Measurements from ENCODE around the gene ELOVL6. TPM values are rescaled to one million over a fixed set of nuclear protein-coding genes. Genes with fewer than 3 reads are reported as not detected.
A peak's percentile ranks its signal among the peaks of the same experiment; 100 is the strongest.
"Not testable (repeated sequence)": the region's sequence is repeated elsewhere in the genome, so short reads cannot be mapped to it uniquely, and the experiment has no call there.

ELOVL6 gene
- total RNA-seq, 1 donor from 2014 or later, result 4.7 TPM

DNA sequence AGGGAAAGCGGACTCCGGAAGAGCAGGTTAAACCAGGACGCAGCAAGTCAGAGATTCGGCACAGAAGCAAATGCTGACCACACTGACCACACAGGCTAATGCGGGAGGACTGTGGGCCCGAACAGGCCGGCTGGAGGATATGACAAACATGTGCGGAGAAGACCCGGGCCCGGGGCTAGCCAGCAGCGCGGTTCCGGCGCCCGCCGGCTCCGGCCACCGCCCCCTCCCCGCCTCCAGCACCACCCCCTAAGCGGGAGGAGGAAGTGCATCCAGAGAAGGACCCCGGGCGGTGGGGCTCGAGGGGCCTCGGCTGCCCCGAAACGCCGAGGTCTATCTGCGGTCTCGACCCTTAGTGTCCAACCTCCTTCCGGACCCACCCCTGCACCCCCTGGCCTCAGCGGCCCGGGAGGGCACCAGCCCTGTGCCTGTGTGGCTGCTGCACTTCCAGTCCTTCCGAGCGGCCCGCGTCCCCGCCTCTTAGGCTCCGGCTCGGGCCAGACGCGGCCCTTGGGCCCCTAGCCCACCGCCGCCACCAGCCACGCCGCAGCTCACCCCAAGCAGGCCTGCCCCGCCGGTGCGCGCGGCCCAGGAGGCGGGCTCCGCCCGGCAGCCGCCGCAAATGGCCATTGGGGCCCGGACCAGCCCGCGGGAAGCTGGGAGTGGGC lies 2.1 kb downstream of the ELOVL6 start:
- TF ChIP-seq, protein P1, sequence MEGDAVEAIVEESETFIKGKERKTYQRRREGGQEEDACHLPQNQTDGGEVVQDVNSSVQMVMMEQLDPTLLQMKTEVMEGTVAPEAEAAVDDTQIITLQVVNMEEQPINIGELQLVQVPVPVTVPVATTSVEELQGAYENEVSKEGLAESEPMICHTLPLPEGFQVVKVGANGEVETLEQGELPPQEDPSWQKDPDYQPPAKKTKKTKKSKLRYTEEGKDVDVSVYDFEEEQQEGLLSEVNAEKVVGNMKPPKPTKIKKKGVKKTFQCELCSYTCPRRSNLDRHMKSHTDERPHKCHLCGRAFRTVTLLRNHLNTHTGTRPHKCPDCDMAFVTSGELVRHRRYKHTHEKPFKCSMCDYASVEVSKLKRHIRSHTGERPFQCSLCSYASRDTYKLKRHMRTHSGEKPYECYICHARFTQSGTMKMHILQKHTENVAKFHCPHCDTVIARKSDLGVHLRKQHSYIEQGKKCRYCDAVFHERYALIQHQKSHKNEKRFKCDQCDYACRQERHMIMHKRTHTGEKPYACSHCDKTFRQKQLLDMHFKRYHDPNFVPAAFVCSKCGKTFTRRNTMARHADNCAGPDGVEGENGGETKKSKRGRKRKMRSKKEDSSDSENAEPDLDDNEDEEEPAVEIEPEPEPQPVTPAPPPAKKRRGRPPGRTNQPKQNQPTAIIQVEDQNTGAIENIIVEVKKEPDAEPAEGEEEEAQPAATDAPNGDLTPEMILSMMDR (IDR thresholded peaks at IDR 0.05), result no peak
- intact Hi-C loops (cut with DNase I), result no loop called here
- Histone ChIP-seq H3K4me1 (peaks cover 10% of the 10 kb centered on the region), H3K36me3 (no peaks in the 10 kb centered on the region), H3K9me3 (no peaks in the 10 kb centered on the region), H3K27ac (peak overlapping the region; percentile 86), H3K4me3 (peak overlapping the region; percentile 74), H3K27me3 (no peaks in the 10 kb centered on the region)
- ATAC-seq (peak; percentile 77), DNase-seq (peak; percentile 83)

DNA sequence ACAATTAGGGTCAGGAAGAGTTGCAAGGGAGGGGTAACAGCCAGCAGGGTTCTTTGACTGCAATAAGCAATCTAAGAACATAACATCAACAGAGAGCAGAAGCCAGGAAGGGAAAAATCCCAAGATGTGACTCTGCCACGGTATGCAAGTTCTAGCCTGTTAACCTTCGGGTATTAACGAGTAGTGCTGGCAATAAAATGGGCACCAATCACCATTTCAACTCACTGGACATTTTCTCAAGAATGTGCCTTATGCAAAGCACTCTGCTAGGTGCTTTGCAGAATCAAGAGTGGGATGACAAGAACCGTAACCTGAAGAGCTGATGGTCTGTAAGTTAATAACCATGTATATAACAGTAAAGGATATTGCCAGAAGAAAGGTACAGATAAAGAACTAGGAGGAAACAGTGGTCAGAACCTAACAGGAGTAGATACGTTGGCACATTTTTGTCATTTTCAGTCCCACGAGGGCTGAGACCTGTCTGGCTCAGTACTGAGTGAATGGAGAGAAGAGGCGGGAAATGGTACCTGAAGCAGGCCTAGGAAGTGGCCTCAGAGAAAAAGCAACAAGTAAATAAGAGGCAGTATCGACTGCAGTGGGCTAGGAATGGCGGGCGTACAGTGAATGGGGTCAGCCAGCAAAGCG lies 2.7 kb downstream of the ELOVL6 start:
- Histone ChIP-seq H3K9me3 (no peaks in the 10 kb centered on the region), H3K4me3 (peak overlapping the region; percentile 74), H3K36me3 (no peaks in the 10 kb centered on the region), H3K4me1 (peaks cover 10% of the 10 kb centered on the region), H3K27ac (peak overlapping the region; percentile 86), H3K27me3 (no peaks in the 10 kb centered on the region)
- intact Hi-C loops (cut with DNase I), result no loop called here
- no peak for ATAC-seq
- no peak for DNase-seq
- TF ChIP-seq, protein P1 (IDR thresholded peaks at IDR 0.05), result no peak

DNA sequence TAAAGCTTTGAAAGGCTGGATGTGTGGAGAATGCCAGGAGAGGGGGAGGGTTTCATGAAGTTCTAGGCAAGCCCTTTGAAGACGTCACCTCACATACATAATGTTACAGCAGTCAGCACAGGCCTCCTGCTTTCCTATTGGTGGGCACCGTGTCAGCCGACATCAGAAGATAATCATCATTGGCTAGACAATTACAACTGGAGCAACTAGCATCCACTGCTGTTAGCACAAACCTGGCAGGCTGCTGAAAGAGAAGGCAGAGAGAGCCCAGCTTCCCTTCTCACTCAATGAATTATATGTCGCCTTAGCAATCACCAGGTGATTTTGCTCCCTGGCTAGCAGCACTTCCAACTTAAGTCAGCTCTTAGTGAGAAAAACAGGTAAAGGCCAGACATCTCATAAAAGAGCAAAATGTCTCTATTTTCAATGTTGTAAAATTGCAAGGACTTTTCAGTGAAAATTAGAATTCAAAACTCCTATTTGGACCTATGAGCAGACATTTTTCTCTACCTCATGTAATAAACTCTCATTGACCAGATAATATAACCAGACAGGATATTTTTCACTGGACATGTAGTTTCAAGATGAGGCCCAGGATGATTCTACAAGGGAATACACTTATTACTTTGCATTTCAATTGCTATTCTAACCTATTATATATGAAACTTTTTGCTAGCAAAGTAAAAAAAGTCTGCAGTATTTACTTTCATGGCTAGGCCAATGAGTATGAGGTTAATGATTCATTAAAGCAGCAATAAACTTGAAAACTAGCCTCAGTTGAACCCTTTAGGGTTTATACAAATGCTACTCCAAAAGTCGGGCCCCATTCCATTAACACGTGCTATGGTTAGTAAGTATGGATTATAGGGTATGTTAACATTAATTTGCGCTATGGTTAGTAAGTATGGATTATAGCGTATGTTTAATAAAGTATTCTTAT lies 4.3 kb downstream of the ELOVL6 start:
- Histone ChIP-seq H3K27ac (no peak overlapping the region), H3K4me1 (peaks cover 10% of the 10 kb centered on the region), H3K4me3 (no peak overlapping the region), H3K9me3 (no peaks in the 10 kb centered on the region), H3K36me3 (no peaks in the 10 kb centered on the region), H3K27me3 (no peaks in the 10 kb centered on the region)
- TF ChIP-seq, protein P1 (IDR thresholded peaks at IDR 0.05), result no peak
- ATAC-seq (peak; percentile 72), DNase-seq (peak; percentile 81)
- intact Hi-C loops (cut with DNase I), result no loop called here

DNA sequence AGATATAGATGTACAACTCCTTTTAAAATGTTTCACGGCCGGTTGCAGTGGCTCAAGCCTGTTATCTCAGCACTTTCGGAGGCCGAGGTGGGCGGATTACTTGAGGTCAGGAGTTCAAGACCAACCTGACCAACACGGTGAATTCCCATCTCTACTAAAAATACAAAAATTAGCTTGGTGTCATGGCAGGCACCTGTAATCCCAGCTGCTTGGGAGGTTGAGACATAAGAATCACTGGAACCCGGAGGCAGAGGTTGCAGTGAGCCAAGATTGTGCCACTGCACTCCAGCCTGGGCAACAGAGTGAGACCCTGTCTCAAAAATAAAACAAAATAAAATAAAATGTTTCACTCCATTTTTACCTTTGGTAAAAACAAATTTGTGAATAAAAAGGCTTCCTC lies 5.1 kb downstream of the ELOVL6 start:
- H3K4me1 ChIP-seq; DNase-seq; H3K27ac ChIP-seq; H3K36me3 ChIP-seq; H3K9me3 ChIP-seq; H3K27me3 ChIP-seq; H3K4me3 ChIP-seq; intact Hi-C loops (cut with DNase I); ATAC-seq: not testable (repeated sequence)

DNA sequence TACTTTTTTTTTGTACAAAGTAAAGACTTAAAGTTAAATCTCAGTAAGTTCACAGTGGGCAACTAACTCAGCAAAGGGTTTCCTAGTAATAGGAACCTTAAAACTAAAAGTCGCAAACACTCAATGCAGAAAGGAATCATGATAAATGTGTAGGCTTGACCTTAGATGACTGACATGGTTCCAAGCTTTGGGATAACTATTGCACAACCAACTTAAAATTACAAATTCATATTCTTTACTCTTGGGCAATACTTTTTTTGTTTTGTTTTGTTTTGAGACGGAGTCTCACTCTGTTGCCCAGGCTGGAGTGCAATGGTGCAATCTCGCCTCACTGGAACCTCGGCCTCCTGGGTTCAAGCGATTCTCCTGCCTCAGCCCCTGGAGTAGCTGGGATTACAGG lies 8.2 kb downstream of the ELOVL6 start:
- ATAC-seq (no peak), DNase-seq (no peak)
- Histone ChIP-seq H3K4me3 (no peak overlapping the region), H3K36me3 (no peaks in the 10 kb centered on the region), H3K27ac (no peak overlapping the region), H3K27me3 (no peaks in the 10 kb centered on the region), H3K4me1 (peaks cover 2% of the 10 kb centered on the region), H3K9me3 (no peaks in the 10 kb centered on the region)
- TF ChIP-seq, protein P1 (IDR thresholded peaks at IDR 0.05), result no peak
- intact Hi-C loops (cut with DNase I), result no loop called here

DNA sequence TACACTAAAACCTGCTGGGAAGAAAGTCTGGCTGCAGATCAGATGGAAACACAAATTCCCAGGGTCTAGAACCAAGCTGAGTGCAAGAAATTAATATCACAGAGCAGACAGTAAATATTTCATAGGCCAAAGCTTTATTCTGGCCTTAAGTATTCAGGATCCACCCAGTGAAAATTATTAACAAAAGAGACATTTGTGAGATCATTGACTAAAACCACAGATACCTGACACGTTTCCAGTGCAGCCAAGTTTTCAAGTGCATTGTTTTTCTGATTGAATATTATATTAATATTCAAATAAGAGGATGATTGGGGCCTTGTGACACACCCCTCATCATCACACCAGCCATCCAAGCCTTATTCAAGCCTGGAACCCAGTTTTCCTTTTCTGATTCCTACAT lies 10.3 kb downstream of the ELOVL6 start:
- ATAC-seq, result no peak
- DNase-seq, result no peak
- no peak overlapping the region for H3K4me3 ChIP-seq
- no peaks in the 10 kb centered on the region for H3K9me3 ChIP-seq
- TF ChIP-seq, protein P1 (IDR thresholded peaks at IDR 0.05), result no peak
- intact Hi-C loops (cut with DNase I), result no loop called here
- H3K4me1 ChIP-seq, result no peaks in the 10 kb centered on the region
- H3K36me3 ChIP-seq, result no peaks in the 10 kb centered on the region
- no peaks in the 10 kb centered on the region for H3K27me3 ChIP-seq
- H3K27ac ChIP-seq, result no peak overlapping the region

Measured in upper lobe of right lung (tissue), 1 donor.